A673 (cell line): ENCODE results near the gene PRKAA2.

Experiments
- EZH2 ChIP-seq: fragments of 200-600 bp; sonication (generic); IDR thresholded peaks from 2 replicates; pipeline ENCODE4 v1.6.1; 2017; ENCODE audit warnings: borderline replicate concordance, low read depth, mild to moderate bottlenecking, mixed read lengths, antibody characterized with exemption, low read length; ENCODE audit not compliant: poor library complexity, severe bottlenecking
- TF ChIP-seq, protein P1 (sequence below): fragments of 300-800, 200-600 bp; sonication (generic); conservative IDR thresholded peaks from 2 replicates; pipeline ENCODE4 v1.5.1; 2017; ENCODE audit warnings: low read depth, mild to moderate bottlenecking, antibody characterized with exemption, low read length, moderate library complexity, mixed read lengths

DNA sequence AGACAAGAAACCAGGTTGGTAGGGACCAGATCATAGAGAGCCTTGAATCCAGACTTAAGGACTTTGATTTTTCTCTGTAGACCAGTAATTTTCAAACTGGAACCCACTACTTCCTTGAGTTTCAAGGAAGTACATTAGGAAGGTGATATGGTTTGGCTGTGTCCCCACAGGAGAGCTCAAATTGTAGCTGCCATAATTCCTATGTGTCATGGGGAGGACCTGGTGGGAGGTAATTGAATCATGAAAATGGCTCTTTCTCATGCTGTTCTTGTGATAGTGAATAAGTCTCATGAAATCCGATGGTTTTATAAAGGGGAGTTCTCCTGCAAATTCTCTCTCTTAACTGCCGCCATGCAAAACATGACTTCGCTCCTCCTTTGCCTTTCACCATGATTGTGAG is 10.1 kb upstream of the PRKAA2 start:
- TF ChIP-seq, protein P1, sequence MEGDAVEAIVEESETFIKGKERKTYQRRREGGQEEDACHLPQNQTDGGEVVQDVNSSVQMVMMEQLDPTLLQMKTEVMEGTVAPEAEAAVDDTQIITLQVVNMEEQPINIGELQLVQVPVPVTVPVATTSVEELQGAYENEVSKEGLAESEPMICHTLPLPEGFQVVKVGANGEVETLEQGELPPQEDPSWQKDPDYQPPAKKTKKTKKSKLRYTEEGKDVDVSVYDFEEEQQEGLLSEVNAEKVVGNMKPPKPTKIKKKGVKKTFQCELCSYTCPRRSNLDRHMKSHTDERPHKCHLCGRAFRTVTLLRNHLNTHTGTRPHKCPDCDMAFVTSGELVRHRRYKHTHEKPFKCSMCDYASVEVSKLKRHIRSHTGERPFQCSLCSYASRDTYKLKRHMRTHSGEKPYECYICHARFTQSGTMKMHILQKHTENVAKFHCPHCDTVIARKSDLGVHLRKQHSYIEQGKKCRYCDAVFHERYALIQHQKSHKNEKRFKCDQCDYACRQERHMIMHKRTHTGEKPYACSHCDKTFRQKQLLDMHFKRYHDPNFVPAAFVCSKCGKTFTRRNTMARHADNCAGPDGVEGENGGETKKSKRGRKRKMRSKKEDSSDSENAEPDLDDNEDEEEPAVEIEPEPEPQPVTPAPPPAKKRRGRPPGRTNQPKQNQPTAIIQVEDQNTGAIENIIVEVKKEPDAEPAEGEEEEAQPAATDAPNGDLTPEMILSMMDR, result no peak
- no peak for TF ChIP-seq EZH2
